GM21619 (cell line): ENCODE data around the gene CSTF2.
"Not testable (repeated sequence)": the region's sequence is repeated elsewhere in the genome, so short reads cannot be mapped to it uniquely, and the experiment has no call there.

Experiments used
- ATAC-seq: cut with Tn5 transposase; IDR thresholded peaks from one replicate; pipeline ENCODE4 v1.9.1; 2021; ENCODE audit not compliant: unreplicated experiment

The CSTF2 gene

GRCh38 chrX:100819837-100820666 lies at the start of gene CSTF2:
Gene CSTF2 (plus strand): TSS chrX:100820391. CDS start chrX:100820417, 26 bp downstream.
- ATAC-seq: peak; percentile 99

- ATAC-seq: not testable (repeated sequence)
These were observed 23.8 kb upstream of the CSTF2 start for GRCh38 chrX:100796371-100796770.

- ATAC-seq: no peak
These were observed 22.8 kb upstream of the CSTF2 start for GRCh38 chrX:100797359-100797758.

GRCh38 chrX:100798484-100799214 lies 21.5 kb upstream of the CSTF2 start:
- no peak for ATAC-seq

GRCh38 chrX:100802843-100803242 lies 17.3 kb upstream of the CSTF2 start:
- no peak for ATAC-seq

- ATAC-seq: no peak
These were observed 15.4 kb upstream of the CSTF2 start for GRCh38 chrX:100804780-100805179.

- not testable (repeated sequence) for ATAC-seq
These were observed 11.9 kb upstream of the CSTF2 start for GRCh38 chrX:100808265-100808664.

GRCh38 chrX:100812216-100813158 lies 7.7 kb upstream of the CSTF2 start:
- ATAC-seq: no peak

- ATAC-seq: no peak
These were observed 2.9 kb upstream of the CSTF2 start for GRCh38 chrX:100817340-100817739.

GRCh38 chrX:100819534-100819836 lies 706 bp upstream of the CSTF2 start:
- no peak for ATAC-seq

- peak; percentile 80 for ATAC-seq
These were observed 9.5 kb downstream of the CSTF2 start for GRCh38 chrX:100829730-100830129.

GRCh38 chrX:100830143-100830542 lies 10.0 kb downstream of the CSTF2 start:
- ATAC-seq: peak; percentile 29

GRCh38 chrX:100830547-100830946 lies 10.4 kb downstream of the CSTF2 start:
- peak; percentile 36 for ATAC-seq

GRCh38 chrX:100831219-100831946 lies 11.2 kb downstream of the CSTF2 start:
- no peak for ATAC-seq

- ATAC-seq: no peak
These were observed 30.1 kb downstream of the CSTF2 start for GRCh38 chrX:100850317-100850716.

- no peak for ATAC-seq
These were observed 32.6 kb downstream of the CSTF2 start for GRCh38 chrX:100852810-100853209.

GRCh38 chrX:100863326-100863864 lies 43.2 kb downstream of the CSTF2 start:
- no peak for ATAC-seq

GRCh38 chrX:100864657-100865391 lies 44.6 kb downstream of the CSTF2 start:
- no peak for ATAC-seq

GRCh38 chrX:100868273-100868672 lies 48.1 kb downstream of the CSTF2 start:
- no peak for ATAC-seq

GRCh38 chrX:100870527-100870926 lies 50.3 kb downstream of the CSTF2 start:
- ATAC-seq: no peak
